Fibroblast of the aortic adventitia (primary cell): Measurements from ENCODE around the gene TRIM62. TPM values are rescaled to one million over a fixed set of nuclear protein-coding genes. Genes with fewer than 3 reads are reported as not detected.

Source experiments
- DNase-seq: peaks from one replicate; pipeline ENCODE4 v3.0.0-alpha.2; 2010; ENCODE audit warnings: low read depth
- H3K4me3 ChIP-seq: 2 replicates; pipeline ENCODE4 v1.5.1; 2011; ENCODE audit warnings: low read depth, mild to moderate bottlenecking, control low read depth, low read length, moderate library complexity
- total RNA-seq: library from RNA; depleted of rRNA; stranded (reverse); fragments of >200 nt; gene quantifications from 2 replicates; pipeline ENCODE4 v1.2.3, GENCODE V29; 2012; ENCODE audit warnings: low replicate concordance
- TF ChIP-seq, protein P1 (sequence below): IDR thresholded peaks from 2 replicates; pipeline ENCODE4 v1.5.1; 2011; ENCODE audit warnings: mild to moderate bottlenecking, low read length, control low read depth, inconsistent platforms; ENCODE audit not compliant: insufficient read depth

Gene TRIM62
- 3.1 and 10.7 TPM in 2 replicates for total RNA-seq

DNA sequence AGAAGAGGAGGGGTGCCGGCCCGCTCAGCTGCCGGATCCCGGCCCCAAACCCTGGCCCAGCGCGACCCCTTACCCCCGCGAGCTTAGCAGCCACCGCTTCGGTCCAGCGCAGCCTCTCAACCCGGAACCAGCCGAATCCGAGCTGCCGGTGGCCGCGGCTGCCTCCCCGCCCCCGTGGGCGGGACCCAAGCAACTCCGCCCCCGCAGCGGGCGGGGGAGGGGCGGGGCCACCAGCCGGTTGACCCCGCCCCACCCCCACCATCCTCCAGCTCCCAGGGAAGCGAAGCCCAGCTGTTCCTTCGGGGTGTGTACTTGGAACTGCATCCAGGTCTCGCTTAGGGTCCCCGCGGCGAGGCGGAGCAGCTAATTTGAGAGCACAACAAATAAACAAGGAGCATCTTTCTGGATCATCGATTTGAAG is at the start of gene TRIM62:
TRIM62 (minus strand) TSS at position 123 of the 421 bp plus-strand sequence. CDS start 611 bp downstream, outside the sequence.
- peak; percentile 83 for DNase-seq
- peak within 1 kb of the TSS; percentile 85 for H3K4me3 ChIP-seq
- TF ChIP-seq, protein P1, sequence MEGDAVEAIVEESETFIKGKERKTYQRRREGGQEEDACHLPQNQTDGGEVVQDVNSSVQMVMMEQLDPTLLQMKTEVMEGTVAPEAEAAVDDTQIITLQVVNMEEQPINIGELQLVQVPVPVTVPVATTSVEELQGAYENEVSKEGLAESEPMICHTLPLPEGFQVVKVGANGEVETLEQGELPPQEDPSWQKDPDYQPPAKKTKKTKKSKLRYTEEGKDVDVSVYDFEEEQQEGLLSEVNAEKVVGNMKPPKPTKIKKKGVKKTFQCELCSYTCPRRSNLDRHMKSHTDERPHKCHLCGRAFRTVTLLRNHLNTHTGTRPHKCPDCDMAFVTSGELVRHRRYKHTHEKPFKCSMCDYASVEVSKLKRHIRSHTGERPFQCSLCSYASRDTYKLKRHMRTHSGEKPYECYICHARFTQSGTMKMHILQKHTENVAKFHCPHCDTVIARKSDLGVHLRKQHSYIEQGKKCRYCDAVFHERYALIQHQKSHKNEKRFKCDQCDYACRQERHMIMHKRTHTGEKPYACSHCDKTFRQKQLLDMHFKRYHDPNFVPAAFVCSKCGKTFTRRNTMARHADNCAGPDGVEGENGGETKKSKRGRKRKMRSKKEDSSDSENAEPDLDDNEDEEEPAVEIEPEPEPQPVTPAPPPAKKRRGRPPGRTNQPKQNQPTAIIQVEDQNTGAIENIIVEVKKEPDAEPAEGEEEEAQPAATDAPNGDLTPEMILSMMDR = no peak

- TF ChIP-seq, protein P1 = no peak
- H3K4me3 ChIP-seq = no peak overlapping the region
- DNase-seq = peak; percentile 36
Measured at GRCh38 chr1:33231166-33231565, 49.3 kb upstream of the TRIM62 start.

- H3K4me3 ChIP-seq = no peak overlapping the region
- TF ChIP-seq, protein P1 = no peak
- DNase-seq = peak; percentile 96
Measured at GRCh38 chr1:33228935-33229487, 47.2 kb upstream of the TRIM62 start.

GRCh38 chr1:33225586-33225985 is 43.7 kb upstream of the TRIM62 start:
- DNase-seq = no peak

DNA sequence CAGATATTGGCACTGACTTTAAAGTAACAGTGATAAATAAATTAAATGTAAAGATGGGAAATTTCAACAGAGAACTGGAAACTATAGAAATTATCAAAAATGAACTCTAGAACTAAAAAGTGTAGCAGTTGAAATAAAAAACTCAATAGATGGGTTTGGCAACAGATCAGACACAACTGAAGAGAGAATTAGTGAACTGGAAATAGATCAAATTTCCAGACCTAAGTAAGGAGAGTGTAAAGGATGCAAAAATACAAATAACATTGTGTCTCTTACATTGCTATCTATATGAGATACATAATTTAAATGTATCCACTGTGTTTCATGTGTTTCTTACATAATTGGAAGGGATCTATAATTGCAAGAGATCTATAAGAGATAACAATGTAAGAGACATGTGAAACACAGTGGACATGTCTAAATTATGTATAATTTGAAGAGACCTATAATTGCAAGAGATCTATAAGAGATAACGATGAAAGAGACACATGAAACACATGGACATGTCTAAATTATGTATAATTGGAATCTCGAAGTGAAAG is 42.4 kb upstream of the TRIM62 start:
- TF ChIP-seq, protein P1 = no peak
- no peak for DNase-seq
- H3K4me3 ChIP-seq = no peak overlapping the region

More at GRCh38 chr1:33225586-33225985, 43.7 kb upstream of the TRIM62 start:
- TF ChIP-seq, protein P1 = no peak
- H3K4me3 ChIP-seq = no peak overlapping the region

GRCh38 chr1:33222381-33222780 is 40.5 kb upstream of the TRIM62 start:
- TF ChIP-seq, protein P1 = no peak
- DNase-seq = peak; percentile 30
- no peak overlapping the region for H3K4me3 ChIP-seq
